ENCODE results near the gene TBC1D21.

- TF ChIP-seq CTCF (IDR thresholded peaks at IDR 0.05) (no peak), EZH2phosphoT487 (IDR thresholded peaks at IDR 0.05) (no peak), EZH2 (IDR thresholded peaks at IDR 0.05) (no peak)
Observed at GRCh38 chr15:73840771-73841170, 32.6 kb upstream of the TBC1D21 start.

All from neural progenitor cell (in vitro differentiated cells).